ENCODE results near the gene UBE2R2.

Gene UBE2R2

DNA sequence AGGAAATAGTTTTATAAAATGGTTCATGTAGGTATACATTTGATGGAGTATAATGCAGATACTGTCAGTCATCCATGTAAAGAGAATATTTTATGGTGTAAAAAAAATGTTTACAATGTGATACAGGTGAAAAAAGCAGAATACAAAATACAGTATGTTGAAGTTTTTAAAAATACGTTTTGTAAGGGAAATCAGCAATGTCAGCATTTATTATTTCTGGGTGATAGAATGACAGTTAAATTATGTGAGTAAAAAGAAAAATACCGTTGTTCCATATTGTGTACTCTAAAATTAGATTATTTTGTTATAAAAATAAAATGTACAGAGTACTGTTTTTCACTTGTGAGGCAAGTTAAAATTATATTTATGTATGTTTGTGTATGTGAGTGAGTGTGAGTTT, 69.0 kb downstream of the UBE2R2 start:
- no peak for DNase-seq

DNA sequence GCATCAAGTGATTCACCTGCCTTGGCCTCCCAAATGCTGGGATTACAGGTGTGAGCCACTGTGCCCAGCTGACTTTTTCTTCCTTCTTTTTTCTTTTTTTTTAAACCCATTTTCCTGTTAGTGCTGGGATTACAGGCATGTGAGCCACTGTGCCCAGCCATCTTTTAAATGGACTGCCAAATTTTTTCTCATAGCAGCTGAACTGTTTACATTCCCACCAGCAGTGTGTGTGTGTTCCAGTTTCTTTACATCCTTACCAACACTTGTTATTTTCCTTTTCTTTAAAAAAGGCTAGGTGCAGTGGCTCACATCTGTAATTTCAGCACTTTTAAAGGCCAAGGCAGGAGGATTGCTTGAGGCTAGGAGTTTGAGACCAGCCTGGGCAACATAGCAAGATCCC, 76.9 kb downstream of the UBE2R2 start:
- no peak for DNase-seq

DNA sequence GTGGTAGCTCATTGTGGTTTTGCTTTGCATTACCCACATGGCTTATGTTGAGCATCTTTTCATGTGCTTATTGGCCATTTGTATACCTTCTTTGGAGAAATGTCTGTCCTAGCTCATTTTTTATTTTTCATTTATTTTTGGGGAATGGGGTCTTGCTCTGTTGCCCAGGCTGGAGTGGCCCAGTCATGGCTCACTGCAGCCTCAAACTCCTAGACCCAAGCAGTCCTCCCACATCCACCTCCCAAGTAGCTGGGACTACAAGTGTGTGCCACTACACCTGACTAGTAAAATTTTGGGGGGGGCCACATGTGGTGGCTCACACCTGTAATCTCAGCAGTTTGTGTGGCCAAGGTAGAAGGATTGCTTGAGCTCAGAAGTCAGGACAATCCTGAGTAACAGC, 77.4 kb downstream of the UBE2R2 start:
- no peak for DNase-seq

- DNase-seq, result no peak
Measured at GRCh38 chr9:33903157-33903780, 86.3 kb downstream of the UBE2R2 start.

DNA sequence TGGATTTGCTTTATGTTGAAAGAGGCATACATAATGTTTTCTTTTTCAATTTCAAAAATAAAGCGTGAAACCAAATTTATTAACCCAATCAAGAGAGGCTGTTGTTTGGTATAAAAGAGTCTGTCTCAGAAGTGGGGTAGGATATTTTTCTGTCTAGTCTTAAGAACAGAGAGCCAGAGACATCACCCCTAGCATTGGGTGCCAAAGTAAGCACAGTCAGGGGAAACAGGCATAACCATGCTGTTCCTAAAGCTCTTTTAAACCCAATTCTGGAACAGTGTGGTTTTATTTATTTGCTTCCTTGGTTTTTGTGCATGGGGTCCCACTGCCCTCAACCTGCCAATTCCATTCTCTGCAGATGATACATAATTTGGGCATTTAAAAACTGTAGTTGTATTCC, 88.2 kb downstream of the UBE2R2 start:
- no peak for DNase-seq

GRCh38 chr9:33906769-33907168, 89.8 kb downstream of the UBE2R2 start:
- no peak for DNase-seq

DNA sequence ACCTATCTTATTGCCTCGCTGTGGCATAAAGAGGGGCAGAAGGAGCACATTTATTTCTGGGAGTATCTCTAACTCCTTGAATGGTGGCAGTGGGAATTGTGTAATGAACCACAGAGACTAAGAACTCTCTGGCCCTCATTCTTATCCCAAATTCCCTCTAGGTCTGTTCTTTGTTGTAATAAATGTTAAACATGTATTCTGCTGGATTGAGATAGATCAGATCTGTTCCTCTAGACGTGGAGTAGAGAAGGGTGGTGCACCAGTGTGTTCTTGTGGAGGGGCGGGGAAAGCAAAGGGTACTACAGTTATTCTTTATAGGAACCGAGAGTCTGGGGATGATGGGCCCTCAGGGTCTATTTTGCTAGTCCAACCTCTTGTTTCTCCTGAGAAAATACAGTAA, 90.4 kb downstream of the UBE2R2 start:
- DNase-seq, result no peak

GRCh38 chr9:33908114-33908513, 91.2 kb downstream of the UBE2R2 start:
- no peak for DNase-seq

DNA sequence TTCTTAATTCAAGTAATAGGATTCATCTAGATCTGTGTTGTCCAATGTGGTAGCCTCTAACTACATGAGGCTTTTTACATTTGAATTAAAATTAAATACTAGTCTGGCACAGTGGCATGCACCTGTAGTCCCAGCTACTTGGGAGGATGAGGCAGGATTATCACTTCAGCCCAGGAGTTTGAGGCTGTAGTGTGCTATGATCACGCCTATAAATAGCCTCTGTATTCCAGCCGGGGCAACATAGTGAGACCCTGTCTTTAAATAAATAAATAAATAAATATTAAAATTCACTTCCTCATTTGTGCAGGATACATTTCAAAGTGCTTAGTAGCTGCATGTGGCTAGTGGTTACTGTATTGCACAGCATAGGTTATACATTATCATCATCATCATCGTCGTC, 91.8 kb downstream of the UBE2R2 start:
- no peak for DNase-seq

DNA sequence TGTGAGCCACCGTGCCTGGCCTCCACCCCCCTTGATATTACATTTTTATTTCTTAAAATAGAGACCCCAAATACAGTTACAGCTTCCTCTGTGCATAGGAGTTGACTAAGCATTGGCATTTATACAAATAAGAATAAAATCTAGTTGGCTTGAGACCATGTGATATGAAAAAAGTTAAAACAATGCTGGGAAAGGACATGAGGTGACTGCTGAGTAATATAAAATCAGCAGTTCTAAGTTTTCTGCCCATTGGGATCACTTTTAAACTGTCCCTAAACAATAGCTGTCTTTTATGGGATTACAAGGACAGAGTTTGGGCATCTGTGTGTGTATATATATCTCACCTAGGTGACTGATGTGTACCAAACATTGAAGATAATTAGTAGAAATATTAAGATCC, 96.6 kb downstream of the UBE2R2 start:
- no peak for DNase-seq

DNA sequence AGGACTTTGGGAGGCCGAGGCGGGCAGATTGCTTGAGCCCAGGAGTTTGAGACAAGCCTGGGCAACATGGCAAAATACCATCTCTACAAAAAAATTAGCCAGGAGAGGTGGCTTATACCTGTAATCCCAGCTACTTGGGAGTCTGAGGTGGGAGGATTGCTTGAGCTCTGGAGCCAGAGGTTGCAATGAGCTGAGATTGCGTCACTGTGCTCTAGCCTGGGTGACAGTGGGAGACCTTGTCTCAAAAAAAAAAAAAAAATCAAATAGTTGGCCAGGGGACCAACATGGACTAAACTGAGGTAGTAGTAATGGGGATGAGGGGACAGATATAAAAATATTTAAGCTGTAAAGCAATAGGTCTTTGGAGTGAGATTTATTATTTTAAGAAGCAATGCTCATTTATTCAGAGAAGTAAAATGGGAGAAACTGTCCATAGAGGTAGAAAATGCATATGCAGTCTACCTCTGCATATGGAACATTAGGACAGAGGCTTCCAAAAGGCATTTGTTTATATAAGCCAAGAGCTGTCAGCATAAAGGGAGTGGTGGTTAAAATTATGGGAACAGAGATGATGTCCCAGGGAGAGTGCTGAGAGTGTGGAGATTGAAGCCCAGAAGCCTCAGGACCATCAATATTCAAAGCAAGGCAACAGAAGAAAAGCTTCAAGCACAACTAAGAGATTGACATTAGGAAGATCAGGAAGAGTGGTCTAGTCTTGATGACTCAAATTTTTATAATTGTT, 98.1 kb downstream of the UBE2R2 start:
- DNase-seq, result no peak

- no peak for DNase-seq
Measured at GRCh38 chr9:33917036-33917435, 100.1 kb downstream of the UBE2R2 start.

DNA sequence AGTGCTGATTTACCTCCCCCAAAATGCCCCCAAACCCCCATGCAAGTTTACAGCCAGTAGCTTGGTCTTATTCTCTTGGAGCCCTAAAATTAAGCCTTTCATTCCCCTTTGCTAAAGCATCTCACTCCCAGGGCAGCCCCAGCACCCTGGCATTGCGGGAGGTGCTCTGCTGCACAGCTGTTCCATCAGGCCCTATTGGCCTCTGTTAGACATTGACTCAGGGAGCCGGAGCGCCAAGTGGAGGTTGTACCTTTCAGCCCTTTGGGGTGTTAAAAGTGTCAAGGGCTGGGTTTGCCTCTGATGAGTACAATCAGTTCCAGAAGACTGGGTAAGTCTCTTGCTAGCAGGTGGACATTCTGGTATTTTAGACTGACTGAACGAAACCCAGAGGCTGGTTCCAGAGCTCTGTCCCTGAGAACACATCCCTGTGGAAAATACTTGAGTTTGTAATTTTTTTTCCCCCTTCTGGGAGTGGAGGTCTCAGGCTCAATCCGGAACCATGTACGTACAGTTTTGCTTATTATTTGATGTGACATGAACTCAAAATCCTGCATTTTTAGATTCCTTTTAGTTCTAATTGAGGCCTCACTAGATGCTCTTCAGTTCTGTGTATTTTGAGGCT, 102.4 kb downstream of the UBE2R2 start:
- no peak for DNase-seq

GRCh38 chr9:33921967-33922895, 105.3 kb downstream of the UBE2R2 start:
- no peak for DNase-seq

DNA sequence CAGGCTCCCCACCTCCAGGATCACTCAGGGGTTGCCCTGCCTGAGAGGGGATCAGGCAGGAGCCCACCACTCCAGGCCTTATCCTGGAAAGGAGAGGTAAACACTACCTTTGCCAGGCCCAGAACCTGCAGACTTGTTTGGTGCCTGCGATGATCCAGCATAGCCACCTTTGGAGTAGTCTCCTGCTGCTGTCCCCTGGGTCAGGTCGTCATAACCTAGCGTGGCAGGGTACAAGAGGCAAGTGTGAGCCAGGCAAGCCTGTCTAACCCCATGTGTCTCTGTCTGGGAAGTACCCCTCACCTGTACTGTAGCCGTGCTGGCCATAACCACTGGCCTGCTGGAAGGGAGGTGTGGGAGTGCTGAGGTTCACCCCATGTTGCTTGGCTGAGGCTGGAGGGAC, 106.1 kb downstream of the UBE2R2 start:
- no peak for DNase-seq

- no peak for DNase-seq
Measured at GRCh38 chr9:33923998-33924701, 107.2 kb downstream of the UBE2R2 start.

GRCh38 chr9:33924978-33925797, 108.2 kb downstream of the UBE2R2 start:
- DNase-seq, result peak; percentile 64

DNA sequence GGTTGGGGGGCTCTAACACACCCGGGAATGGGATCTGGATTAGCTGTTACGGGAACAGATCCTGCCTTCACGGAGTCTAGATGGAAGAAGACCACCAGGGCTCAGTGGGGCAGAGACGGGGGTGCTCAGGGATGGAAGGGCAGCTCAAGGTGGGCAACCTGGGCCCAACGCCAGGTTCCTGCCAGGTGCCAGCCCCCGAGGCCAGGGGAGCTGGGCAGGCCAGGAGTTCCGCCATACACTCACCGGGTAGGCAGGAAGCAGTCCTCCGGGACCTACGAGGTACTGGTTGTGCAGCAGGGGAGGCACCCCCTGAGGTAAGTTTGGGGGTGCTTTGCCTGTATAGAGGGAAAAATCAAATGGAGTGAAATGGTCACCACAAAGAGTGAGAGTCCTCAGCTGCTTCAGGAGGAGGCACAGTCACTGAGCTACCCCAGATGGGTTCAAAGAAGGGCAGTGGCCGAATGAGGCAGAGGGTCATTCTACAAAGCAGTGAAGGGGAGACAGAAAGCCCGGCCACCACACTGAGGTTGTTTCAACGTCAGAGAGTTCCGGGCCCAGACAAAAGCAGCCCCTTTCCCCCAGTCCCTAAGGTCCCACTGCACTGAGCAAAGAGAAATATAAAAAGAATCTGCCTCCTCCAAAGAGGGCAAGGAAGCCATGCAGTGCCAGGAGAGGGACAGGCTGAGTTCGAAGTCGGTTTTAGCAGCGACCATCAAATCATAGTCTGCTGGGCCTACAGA, 110.0 kb downstream of the UBE2R2 start:
- no peak for DNase-seq

- DNase-seq, result no peak
Measured at GRCh38 chr9:33927694-33928093, 110.7 kb downstream of the UBE2R2 start.

DNA sequence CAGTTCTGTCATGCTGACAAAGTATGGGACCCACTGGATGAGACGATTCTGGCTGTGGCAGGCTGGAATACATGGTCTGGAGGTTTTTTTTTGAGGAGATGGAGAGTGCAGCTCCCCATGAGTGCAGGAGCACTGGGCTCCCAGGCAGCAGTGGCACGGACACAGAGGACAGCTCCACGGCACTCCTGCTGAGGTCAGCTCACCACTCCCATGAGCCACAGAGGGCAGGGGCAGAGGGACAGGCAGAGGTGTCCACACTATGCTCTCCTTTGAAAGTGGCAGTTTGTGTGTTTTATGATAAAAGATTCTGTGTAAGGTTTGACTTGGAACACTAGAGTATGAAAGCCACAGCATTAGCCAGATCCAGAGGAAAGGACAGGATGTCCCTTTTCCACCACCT, 114.4 kb downstream of the UBE2R2 start:
- DNase-seq, result no peak
